Psoas muscle (tissue), 8 donors: ENCODE results near the gene OR10G6. TPM values are rescaled to one million over a fixed set of nuclear protein-coding genes. Genes with fewer than 3 reads are reported as not detected.
"Not testable (repeated sequence)": the region's sequence is repeated elsewhere in the genome, so short reads cannot be mapped to it uniquely, and the experiment has no call there.

Source experiments
- ATAC-seq, 4 donors: fragments of 200-7000 bp; cut with Tn5 transposase; one replicate each; pipeline ENCODE4 v1.9.1; 2020; ENCODE audit warnings: moderate library complexity in 3 of 4, mild to moderate bottlenecking in 2 of 4
- DNase-seq, 2 donors: peaks; one replicate each; pipeline ENCODE4 v3.0.0-alpha.2; 2020
- H3K27ac ChIP-seq: fragments of 200-600 bp; one replicate; pipeline ENCODE4 v1.8.0; 2022
- H3K27me3 ChIP-seq, 3 donors: fragments of 200-600 bp in 1 of 3; one replicate each; pipeline versions ENCODE4 v1.6.1 to v1.8.0; 2013 to 2022; ENCODE audit warnings: low read length in 2 of 3, mild to moderate bottlenecking in 2 of 3, moderate library complexity in 1 of 3; ENCODE audit not compliant: insufficient read depth in 3 of 3
- H3K36me3 ChIP-seq, 2 donors: fragments of 200-600 bp in 1 of 2; one replicate each; pipeline versions ENCODE4 v1.6.1 to v1.8.0; 2013 to 2022; ENCODE audit warnings: low read depth in 1 of 2, mild to moderate bottlenecking in 1 of 2, moderate library complexity in 1 of 2; ENCODE audit not compliant: insufficient read depth in 1 of 2
- H3K4me1 ChIP-seq: fragments of 200-600 bp; one replicate; pipeline ENCODE4 v1.8.0; 2022
- H3K4me3 ChIP-seq: fragments of 200-600 bp; one replicate; pipeline ENCODE4 v1.8.0; 2022; ENCODE audit warnings: mild to moderate bottlenecking
- H3K9me3 ChIP-seq: fragments of 200-600 bp; one replicate; pipeline ENCODE4 v1.8.0; 2022
- WGBS, 3 donors: extraction: QIAGEN DNeasy Blood & Tissue Kit; methylation state at CpG; one replicate each; pipeline versions ENCODE4 v1.1.6 to v1.1.7; 2013; 5-methylcytosine and 5-hydroxymethylcytosine counted together
- intact Hi-C, 2 donors: fragments of 100-400 bp; cut with DNase I; formaldehyde crosslinking; loops; one replicate each; pipeline versions ENCODE4 v1.11.0 to v1.14.2; 2022
- polyA plus RNA-seq, 3 donors: library from polyadenylated mRNA; stranded (reverse); fragments of 200-250 nt; gene quantifications; one replicate each; pipeline ENCODE4 v1.2.3, GENCODE V29; 2013
- total RNA-seq, 4 donors: library from RNA; stranded (reverse); fragmentation: NEBNext Ultra II Directional in 2 of 4; extraction: Animal tissue kit (Norgen Biotek cat#: 25700) in 2 of 4; gene quantifications; one replicate each; pipeline versions ENCODE4 v1.2.1 to v1.2.4, GENCODE V29; 2021 to 2023
- TF ChIP-seq, protein P1 (sequence below): fragments of 200-600 bp; IDR thresholded peaks from one replicate; pipeline ENCODE4 v1.8.0; 2022; ENCODE audit warnings: antibody characterized with exemption
- donor health status: healthy with polysubstance abuse.
- donor health status: DM: no; HTN: no; CAD: no; lungs with moderate emphysema.
- donor health status: Bipolar disorder and iron deficiency.
- donor health status: healthy.
- donor health status: DM: yes; HTN: yes; CAD: no.
- donor health status: DM: no; HTN: no; CAD: no.
- donor health status: DM: no; HTN: no; CAD: no.
- donor health status: DM: yes; HTN: yes; CAD: no.

OR10G6 gene
- total and polyA plus RNA-seq, 7 donors, result not detected

DNA sequence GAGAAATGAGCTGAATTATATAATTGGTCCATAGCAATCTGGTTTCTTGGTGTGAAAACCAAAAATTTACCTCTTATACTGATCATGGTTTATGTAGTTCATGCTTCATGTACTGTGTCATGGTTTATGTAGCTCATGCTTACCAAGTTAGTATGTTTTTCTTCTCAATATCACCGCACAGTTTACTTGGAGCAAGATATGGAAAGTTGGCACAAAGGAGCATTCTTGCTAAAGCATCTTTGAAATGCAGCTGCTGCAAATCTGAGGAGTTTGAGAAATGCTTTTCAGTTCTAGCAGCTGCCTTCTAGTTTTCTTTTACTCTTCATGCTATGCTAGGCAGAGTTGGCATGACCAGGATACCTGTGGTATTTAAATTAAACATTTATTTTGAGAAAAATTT lies 41.7 kb upstream of the OR10G6 start:
- intact Hi-C loops, result no loop called here
- WGBS, 3 donors, result 19 to 39% (median 23%) methylated on average over 1 of the region's 1 CpG

DNA sequence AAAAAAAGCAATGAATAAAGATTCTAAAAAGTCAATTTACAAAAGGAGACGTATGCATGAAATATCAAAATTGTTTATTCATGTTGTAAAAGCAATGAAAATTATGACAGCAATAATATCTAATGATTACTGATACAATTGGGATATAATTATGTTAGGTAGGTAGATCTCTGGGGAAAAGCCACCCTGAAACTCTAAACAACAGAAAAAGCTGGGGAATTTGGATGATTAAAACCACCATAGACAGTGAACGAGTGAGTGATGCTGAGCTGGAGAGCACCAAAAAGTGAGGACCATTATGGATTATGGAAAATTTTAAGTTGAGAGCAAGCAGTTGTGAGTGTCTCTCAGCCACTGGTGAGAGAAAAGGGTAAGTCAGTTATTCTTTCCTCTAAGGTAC lies 31.5 kb upstream of the OR10G6 start, which contains the start of gene OR10G8:
TSS of gene OR10G8 (plus strand) at position 301 of the 400 bp plus-strand sequence. CDS start 2,825 bp downstream, outside the sequence.
- Histone ChIP-seq H3K27ac (no peak within 1 kb of the TSS), H3K27me3 (no peaks in the 10 kb centered on the region), H3K9me3 (no peaks in the 10 kb centered on the region), H3K36me3 (no peaks in the 10 kb centered on the region), H3K4me3 (no peak within 1 kb of the TSS), H3K4me1 (no peaks in the 10 kb centered on the region)
- WGBS, 3 donors, result 71 to 80% (median 77%) methylated on average over 2 of the region's 2 CpGs
- ATAC-seq (no peak), DNase-seq (no peak)
- TF ChIP-seq, protein P1, sequence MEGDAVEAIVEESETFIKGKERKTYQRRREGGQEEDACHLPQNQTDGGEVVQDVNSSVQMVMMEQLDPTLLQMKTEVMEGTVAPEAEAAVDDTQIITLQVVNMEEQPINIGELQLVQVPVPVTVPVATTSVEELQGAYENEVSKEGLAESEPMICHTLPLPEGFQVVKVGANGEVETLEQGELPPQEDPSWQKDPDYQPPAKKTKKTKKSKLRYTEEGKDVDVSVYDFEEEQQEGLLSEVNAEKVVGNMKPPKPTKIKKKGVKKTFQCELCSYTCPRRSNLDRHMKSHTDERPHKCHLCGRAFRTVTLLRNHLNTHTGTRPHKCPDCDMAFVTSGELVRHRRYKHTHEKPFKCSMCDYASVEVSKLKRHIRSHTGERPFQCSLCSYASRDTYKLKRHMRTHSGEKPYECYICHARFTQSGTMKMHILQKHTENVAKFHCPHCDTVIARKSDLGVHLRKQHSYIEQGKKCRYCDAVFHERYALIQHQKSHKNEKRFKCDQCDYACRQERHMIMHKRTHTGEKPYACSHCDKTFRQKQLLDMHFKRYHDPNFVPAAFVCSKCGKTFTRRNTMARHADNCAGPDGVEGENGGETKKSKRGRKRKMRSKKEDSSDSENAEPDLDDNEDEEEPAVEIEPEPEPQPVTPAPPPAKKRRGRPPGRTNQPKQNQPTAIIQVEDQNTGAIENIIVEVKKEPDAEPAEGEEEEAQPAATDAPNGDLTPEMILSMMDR, result no peak
- intact Hi-C loops, result no loop called here

More for the DNA sequence above, 41.7 kb upstream of the OR10G6 start:
- TF ChIP-seq, protein P1, result no peak
- Histone ChIP-seq H3K27me3 (no peaks in the 10 kb centered on the region), H3K9me3 (no peaks in the 10 kb centered on the region), H3K4me3 (no peak overlapping the region), H3K4me1 (no peaks in the 10 kb centered on the region), H3K27ac (no peak overlapping the region), H3K36me3 (no peaks in the 10 kb centered on the region)
- DNase-seq (no peak), ATAC-seq (no peak)

DNA sequence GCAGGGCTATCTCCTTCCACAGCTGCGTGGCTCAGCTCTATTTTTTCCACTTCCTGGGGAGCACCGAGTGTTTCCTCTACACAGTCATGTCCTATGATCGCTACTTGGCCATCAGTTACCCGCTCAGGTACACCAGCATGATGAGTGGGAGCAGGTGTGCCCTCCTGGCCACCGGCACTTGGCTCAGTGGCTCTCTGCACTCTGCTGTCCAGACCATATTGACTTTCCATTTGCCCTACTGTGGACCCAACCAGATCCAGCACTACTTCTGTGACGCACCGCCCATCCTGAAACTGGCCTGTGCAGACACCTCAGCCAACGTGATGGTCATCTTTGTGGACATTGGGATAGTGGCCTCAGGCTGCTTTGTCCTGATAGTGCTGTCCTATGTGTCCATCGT lies 20.9 kb upstream of the OR10G6 start:
- ATAC-seq, intact Hi-C loops: not testable (repeated sequence)
- 70 to 83% (median 79%) methylated on average over 3 to 7 of the region's 9 CpGs for WGBS, 3 donors

DNA sequence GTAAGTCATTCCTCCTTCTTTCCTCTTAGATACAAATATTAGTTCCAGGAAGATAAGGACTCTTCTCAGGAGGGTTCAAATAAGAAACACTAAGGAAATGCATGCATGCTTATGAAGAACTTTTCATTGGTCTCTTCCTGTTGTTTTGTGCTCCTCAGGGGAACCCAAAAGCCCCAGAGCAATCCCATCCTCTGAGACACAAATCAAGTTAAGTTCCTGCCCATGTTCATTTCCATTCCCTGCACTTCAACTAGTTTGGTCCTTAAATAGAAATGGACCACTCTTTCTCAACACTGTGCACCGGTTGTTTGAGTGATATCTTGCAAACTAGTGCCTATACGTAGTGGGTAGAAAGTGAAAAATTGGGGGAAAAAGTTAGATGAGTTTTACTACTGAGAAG lies 17.7 kb upstream of the OR10G6 start, which contains the start of gene OR10G4:
TSS of gene OR10G4 (plus strand) at position 301 of the 400 bp plus-strand sequence. CDS start 2,578 bp downstream, outside the sequence.
- no peaks in the 10 kb centered on the region for H3K36me3 ChIP-seq
- DNase-seq (no peak), ATAC-seq (no peak)
- WGBS, 3 donors, result 71 to 81% (median 80%) methylated on average over 2 of the region's 2 CpGs
- intact Hi-C loops, result no loop called here
- H3K4me1 ChIP-seq, result no peaks in the 10 kb centered on the region
- peaks cover 0 to 3% (median 0%) of the 10 kb centered on the region in 3 donors for H3K27me3 ChIP-seq
- TF ChIP-seq, protein P1, result no peak
- no peaks in the 10 kb centered on the region for H3K9me3 ChIP-seq
- H3K4me3 ChIP-seq, result no peak within 1 kb of the TSS
- H3K27ac ChIP-seq, result no peak within 1 kb of the TSS

More for the DNA sequence above, 20.9 kb upstream of the OR10G6 start:
- not testable (repeated sequence) for DNase-seq, H3K9me3 ChIP-seq, H3K4me3 ChIP-seq, H3K36me3 ChIP-seq, H3K4me1 ChIP-seq, H3K27me3 ChIP-seq, H3K27ac ChIP-seq

DNA sequence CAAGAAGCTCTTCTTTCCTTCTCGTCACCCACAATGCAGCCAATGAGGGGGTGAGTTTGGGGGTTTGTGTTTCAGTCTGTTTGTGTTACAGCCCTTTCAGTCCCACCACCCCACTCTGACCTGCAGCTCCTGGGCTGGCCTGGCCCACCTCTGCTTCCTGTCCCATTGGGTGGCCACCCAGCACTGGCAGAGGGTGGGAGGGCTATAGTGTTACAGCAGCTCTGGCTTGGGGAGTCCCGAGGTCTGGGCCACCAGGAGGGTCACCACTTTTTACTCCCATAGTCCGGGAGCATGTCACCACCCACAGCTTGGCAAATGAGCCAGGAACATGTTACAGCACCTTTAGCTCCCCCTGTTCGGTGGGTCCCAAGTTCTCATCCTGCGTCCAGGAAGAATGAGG lies 15.7 kb downstream of the OR10G6 start:
- no peak for ATAC-seq

More for the DNA sequence above, 15.7 kb downstream of the OR10G6 start:
- intact Hi-C loops, result no loop called here
- H3K9me3 ChIP-seq, result no peaks in the 10 kb centered on the region
- H3K27me3 ChIP-seq, result no peaks in the 10 kb centered on the region
- WGBS, 3 donors, result 80 to 93% (median 91%) methylated on average over 4 to 5 of the region's 5 CpGs
- no peak overlapping the region for H3K27ac ChIP-seq
- no peak overlapping the region for H3K4me3 ChIP-seq
- H3K4me1 ChIP-seq, result no peaks in the 10 kb centered on the region
- no peak for DNase-seq
- TF ChIP-seq, protein P1, result no peak
- H3K36me3 ChIP-seq, result no peaks in the 10 kb centered on the region
